ENCODE measurements around the gene KLHL4. TPM values are rescaled to one million over a fixed set of nuclear protein-coding genes. Genes with fewer than 3 reads are reported as not detected.

Gene KLHL4
- total RNA-seq, 1 donor from 2014 or later: 0.26 TPM

GRCh38 chrX:87572901-87573300, 55.3 kb downstream of the KLHL4 start:
- FAIRE-seq (no peak), DNase-seq (ENCODE audit: low read depth) (no peak)
- no peaks in the 10 kb centered on the region for H3K36me3 ChIP-seq (ENCODE audit: control insufficient read depth, insufficient read depth, low read length)
- H3K4me3 ChIP-seq (ENCODE audit: low read depth, low read length): no peak overlapping the region
- no peak for TF ChIP-seq CTCF (IDR thresholded peaks at IDR 0.05; ENCODE audit: insufficient read depth, low read length, severe bottlenecking)
- H3K27me3 ChIP-seq (ENCODE audit: control insufficient read depth, insufficient read depth, low read length): no peaks in the 10 kb centered on the region

GRCh38 chrX:87578978-87579377, 61.4 kb downstream of the KLHL4 start:
- H3K27me3 ChIP-seq (ENCODE audit: control insufficient read depth, insufficient read depth, low read length): no peaks in the 10 kb centered on the region
- no peak for TF ChIP-seq CTCF (IDR thresholded peaks at IDR 0.05; ENCODE audit: insufficient read depth, low read length, severe bottlenecking)
- no peak overlapping the region for H3K4me3 ChIP-seq (ENCODE audit: low read depth, low read length)
- DNase-seq (ENCODE audit: low read depth) (no peak), FAIRE-seq (no peak)
- no peaks in the 10 kb centered on the region for H3K36me3 ChIP-seq (ENCODE audit: control insufficient read depth, insufficient read depth, low read length)

GRCh38 chrX:87580862-87581261, 63.3 kb downstream of the KLHL4 start:
- no peaks in the 10 kb centered on the region for H3K36me3 ChIP-seq (ENCODE audit: control insufficient read depth, insufficient read depth, low read length)
- TF ChIP-seq CTCF (IDR thresholded peaks at IDR 0.05; ENCODE audit: insufficient read depth, low read length, severe bottlenecking): no peak
- H3K4me3 ChIP-seq (ENCODE audit: low read depth, low read length): no peak overlapping the region
- DNase-seq (ENCODE audit: low read depth) (no peak), FAIRE-seq (no peak)
- H3K27me3 ChIP-seq (ENCODE audit: control insufficient read depth, insufficient read depth, low read length): no peaks in the 10 kb centered on the region

- TF ChIP-seq CTCF (IDR thresholded peaks at IDR 0.05; ENCODE audit: insufficient read depth, low read length, severe bottlenecking): no peak
- no peaks in the 10 kb centered on the region for H3K27me3 ChIP-seq (ENCODE audit: control insufficient read depth, insufficient read depth, low read length)
- no peak for FAIRE-seq
- no peaks in the 10 kb centered on the region for H3K36me3 ChIP-seq (ENCODE audit: control insufficient read depth, insufficient read depth, low read length)
- DNase-seq (ENCODE audit: low read depth): no peak
- H3K4me3 ChIP-seq (ENCODE audit: low read depth, low read length): no peak overlapping the region
Observed at GRCh38 chrX:87582453-87582852, 64.9 kb downstream of the KLHL4 start.

- H3K4me3 ChIP-seq (ENCODE audit: low read depth, low read length): no peak overlapping the region
- no peaks in the 10 kb centered on the region for H3K36me3 ChIP-seq (ENCODE audit: control insufficient read depth, insufficient read depth, low read length)
- FAIRE-seq: no peak
- no peak for DNase-seq (ENCODE audit: low read depth)
- no peaks in the 10 kb centered on the region for H3K27me3 ChIP-seq (ENCODE audit: control insufficient read depth, insufficient read depth, low read length)
- peak; percentile 24 for TF ChIP-seq CTCF (IDR thresholded peaks at IDR 0.05; ENCODE audit: insufficient read depth, low read length, severe bottlenecking)
Observed at GRCh38 chrX:87583679-87584078, 66.1 kb downstream of the KLHL4 start.

- TF ChIP-seq CTCF (IDR thresholded peaks at IDR 0.05; ENCODE audit: insufficient read depth, low read length, severe bottlenecking): no peak
- Histone ChIP-seq H3K27me3 (ENCODE audit: control insufficient read depth, insufficient read depth, low read length) (no peaks in the 10 kb centered on the region), H3K4me3 (ENCODE audit: low read depth, low read length) (no peak overlapping the region), H3K36me3 (ENCODE audit: control insufficient read depth, insufficient read depth, low read length) (no peaks in the 10 kb centered on the region)
- DNase-seq (ENCODE audit: low read depth) (no peak), FAIRE-seq (no peak)
Observed at GRCh38 chrX:87616371-87616770, 98.8 kb downstream of the KLHL4 start.

All from bronchial epithelial cell (primary cell).